GM18858 (cell line): ENCODE results near the gene LSP1.

ENCODE experiments used
- ATAC-seq: cut with Tn5 transposase; IDR thresholded peaks from one replicate; pipeline ENCODE4 v1.9.1; 2021; ENCODE audit not compliant: unreplicated experiment

Gene LSP1

DNA sequence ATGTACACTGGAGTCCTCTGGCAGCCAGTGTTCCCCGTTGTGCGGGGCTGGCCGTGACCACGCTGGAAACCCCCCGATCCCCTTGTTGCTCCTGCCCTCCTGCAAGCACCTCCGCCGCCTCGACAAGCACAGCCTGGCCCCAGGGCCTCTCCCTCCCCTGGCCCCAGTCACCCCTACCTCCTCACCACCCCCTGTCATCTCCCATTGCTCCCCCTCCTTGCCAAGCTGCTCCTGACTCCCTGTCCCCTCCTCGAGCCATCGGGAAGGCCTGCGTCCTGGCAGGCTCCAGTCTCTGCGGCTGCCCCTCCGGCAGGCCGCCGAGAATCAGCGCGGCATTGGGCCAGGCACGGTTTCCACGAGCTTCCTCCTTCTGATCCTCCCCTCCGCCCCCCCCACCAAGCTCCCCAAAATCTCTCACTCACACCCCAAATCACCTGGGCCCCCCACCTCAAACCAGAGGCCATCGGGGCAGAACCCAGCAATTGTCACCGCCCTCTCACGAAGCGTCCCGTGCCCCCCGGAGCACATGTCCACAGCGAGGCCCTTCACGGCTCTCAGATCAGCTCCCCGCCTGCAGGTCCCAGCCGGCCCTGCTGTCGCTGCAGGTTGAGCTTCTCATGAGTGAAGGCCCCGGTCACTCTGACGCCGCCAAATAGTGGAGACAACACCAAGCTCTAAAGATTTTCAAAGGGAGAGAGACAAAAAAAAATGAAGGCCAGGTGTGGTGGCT lies 5.7 kb upstream of the LSP1 start:
- no peak for ATAC-seq

DNA sequence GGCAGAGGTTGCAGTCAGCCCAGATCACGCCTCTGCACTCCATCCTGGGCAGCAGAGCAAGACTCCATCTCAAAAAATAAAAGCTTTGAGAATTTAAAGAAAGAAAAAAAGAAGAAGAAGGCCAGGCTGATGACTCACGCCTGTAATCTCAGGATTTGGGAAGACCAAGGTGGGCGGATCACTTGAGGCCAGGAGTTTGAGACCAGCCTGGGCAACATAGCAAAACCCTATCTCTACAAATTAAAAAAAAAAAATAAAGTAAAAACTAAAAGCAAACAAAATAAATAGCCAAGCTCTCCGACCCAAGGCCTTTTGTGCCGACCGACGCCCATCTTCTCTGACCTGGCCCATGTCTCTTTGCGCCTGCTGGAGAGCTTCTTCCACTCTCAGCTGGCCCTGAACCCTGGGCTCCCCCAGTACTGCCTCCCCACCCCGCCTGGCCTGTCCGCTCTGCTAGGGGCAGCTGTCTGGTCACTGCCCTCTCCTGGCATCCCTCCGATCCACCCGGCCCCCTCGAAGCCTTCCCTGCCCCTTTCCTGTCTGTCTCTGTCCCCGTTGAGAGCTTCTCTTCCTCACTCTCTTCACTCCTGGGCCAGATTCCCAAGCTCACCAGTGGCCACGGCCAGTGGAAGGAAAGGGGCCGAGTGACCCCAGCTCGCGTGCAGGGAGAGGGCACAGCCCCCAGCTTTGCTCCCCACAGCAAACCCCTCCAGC lies 4.8 kb upstream of the LSP1 start:
- no peak for ATAC-seq

DNA sequence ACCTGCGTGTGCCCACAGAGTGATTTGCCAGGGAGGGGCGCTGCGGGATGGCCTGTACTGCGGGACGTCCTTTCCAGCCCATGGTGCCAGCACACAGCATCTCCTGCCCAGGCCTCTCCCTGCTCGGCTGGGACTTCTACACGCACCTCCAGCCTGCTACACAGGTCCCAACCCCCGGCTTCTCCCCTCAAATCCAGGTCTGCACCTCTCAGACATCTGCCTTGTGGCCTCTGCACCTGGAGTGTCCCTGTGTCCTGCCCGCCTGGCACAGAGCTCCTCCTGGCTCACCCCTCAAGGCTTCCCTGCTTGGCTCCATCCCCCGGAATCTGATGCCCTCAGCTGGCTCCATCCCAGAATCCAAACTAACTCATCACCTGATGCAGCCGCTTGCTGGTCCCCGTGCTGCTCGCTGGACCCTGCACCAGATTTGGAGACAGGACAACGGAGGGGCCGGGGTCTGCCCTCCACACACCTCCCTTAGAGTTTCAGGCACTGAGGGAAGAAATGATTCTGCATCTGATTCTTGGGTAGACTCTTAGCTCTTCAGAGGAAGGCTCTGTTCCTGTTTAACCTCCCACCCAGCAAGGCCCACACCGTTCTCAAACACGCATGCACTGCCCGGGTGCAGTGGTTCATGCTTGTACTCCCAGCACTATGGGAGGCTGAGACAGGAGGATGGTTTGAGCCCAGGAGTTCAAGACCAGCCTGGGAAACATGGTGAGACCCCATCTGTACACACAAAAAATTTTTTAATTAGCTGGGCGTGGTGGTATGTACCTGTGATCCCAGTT lies 4.0 kb upstream of the LSP1 start:
- ATAC-seq: no peak

DNA sequence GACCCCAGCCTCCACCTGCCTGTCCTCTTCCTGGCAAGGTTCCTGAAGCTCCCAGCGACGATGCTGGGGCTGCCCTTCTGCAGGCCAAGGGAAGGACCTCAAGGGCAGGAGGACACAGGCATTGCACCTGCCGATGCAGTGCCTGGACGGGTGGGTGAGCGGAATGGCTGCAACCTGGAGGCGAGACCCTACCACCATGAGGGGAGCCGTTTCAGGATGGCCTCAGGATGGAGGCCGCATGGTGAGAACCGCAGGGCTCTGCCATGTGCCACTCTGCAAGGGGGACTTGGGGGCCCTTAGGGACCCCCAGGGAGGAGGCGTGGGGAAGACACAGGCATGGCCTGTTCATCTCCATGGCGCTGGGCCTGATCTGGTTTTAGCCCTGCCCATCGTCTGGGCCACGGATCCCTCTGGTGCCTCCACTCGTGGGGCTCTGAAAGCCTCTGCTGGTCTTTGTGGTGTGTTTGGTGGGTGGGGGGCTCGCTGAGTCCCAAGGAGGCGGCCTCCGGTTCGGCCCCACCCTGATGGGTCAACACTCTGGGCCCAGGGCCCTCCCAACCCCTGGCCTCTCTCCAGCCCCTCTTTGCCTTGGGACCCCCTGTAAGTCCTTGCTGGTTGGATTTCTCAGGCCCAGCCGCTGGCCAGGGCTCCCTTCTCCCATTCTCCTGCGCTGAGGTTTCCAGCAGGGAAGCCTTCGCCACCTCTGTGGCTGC lies 1.3 kb upstream of the LSP1 start:
- no peak for ATAC-seq

DNA sequence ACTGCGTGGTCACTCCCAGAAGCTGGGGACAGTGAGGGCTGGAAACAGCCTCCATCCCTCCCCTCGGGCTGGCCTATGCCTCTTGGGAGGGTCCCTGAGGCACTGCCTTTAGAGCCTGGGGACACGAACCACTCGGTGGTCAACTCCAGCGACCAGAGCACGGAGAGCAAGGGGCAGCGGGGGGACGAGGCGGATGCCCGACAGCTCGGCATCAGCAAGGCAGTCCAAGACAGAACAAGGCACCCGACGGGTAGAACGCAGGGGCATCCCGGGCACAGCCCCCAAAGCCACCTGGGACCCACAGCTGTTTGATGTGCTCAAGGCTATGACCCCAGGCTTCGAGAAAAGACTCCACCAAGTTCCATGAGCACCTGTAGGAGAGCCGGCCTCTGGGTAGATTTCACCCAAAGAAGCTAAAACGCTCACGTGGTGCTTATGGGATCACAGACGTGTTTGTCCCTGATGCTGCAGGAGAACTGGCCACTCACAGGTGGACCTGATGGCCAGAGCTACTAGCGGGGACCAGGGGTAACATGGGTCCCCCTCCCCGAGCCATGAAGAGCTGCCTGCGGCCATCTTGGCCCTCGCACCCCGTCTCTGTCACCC lies 510 bp upstream of the LSP1 start:
- ATAC-seq: no peak

DNA sequence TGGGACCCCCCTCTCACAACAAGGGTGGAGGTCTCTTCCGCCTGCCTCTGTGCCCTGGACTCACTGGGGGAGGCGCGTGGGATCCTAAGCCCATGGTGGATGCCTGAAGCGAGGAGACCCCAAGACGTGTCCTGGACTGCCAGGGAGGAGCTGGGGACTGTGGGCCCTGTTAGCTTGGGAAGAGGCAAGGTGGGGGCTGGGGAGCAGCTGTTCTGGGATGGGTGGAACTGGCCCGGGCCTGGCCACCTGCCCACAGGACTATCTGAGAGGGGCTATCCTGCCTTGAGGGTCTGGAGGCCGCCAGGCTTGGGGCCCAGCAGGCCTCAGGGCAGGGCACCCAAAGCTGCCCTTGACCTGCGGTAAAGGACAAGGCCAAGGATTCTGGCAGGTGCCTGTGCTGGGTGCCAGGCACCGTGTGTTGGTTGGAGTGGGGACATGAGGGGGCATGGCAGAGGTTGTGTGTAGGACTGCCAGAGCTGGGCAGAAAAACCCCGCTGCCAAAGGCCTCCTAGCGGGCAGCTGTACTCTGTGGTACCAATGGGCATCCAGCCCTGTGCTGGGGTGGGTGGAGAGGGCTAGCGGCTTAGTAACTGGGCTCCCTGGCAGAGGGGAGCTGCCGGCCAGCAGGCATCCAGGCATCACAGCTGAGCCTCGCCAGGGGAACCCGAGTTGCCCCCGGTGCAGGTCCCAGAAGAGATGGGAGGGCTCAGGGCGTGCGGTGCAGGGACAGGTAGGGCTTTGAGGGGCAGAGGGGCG lies 670 bp downstream of the LSP1 start:
- ATAC-seq: no peak

DNA sequence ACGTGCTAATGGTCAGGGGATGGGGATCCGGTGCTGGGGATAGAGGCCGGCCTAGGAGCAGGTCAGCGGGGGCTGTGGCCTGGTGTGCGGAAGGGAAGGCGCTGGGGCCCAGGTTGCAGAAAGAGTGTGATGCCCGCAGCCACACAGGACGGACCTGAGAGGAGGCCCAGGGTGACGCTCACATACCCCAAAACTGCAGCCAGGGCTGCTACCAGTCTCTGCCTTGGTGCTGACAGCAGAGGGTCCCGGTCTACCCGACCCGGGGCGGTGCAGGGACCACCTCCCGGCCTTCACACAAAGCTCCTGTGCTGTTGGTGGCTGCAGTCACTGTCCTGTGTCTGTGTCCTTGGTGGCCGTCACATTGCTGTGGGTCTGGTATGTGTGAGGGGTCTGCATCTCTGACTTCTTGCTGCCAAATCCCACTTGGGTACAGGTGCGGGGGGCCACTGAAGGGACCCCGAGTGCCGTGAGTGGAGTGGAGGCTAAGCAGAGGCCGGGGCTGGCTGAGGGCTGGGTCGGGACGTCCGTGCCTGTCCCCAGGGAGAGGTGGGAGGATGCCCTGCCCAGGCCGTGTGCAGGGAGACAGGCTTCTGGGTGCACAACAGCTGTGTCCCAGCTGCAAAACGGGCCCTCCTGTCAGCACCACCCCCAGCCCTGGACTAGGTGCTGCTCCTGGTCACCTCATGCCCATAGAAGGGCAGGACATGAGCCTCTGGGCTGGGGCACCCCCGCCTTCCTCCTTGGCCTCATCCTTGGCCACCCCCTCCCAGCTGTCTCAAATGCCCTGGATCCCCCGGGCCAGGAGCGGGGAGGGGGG lies 1.5 kb downstream of the LSP1 start:
- ATAC-seq: no peak

DNA sequence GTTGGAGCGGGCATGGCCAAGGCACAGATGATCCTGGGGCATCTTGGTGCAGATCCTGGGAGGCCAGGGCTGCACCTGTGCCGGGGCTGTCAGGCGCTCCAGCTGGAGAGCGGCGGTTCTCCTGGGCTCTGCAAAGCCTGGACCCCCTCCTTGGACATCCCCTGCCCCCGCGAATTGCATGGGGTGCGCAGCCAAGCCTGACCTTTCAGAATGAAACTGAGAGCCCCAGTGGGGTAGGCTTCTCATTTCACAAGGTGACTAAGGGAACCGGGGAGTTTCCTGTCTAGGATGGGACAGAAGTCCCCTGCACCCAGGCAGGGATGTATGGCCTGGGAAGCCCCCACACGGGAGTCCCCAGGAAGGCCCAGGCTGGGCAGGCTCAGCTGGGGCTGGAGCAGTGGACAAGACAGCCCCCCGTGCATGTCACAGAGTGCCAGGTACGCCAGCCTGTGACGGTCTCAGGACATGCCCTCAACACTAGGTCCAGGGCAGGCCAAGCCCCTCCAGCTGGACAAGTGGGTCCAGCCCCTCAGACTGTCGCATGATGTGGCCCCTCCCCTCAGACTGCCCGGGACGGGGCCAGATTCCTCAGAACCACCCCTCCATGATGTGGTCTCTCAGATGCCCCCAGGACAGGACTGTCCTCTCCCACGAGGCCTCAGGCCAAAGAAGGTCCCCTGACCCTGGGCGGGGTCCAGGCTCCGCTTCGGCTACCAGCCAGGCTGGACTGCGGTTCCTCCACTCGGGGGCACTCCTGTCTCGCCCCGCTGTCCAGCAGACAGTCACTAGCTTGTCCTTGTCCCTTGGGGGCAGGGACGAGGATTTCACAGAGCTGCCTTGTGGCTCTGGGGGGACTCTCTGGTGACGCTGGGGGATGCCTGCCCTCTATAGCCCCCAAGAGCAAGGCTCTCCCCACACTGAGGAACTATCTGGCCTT lies 2.3 kb downstream of the LSP1 start:
- peak; percentile 30 for ATAC-seq

DNA sequence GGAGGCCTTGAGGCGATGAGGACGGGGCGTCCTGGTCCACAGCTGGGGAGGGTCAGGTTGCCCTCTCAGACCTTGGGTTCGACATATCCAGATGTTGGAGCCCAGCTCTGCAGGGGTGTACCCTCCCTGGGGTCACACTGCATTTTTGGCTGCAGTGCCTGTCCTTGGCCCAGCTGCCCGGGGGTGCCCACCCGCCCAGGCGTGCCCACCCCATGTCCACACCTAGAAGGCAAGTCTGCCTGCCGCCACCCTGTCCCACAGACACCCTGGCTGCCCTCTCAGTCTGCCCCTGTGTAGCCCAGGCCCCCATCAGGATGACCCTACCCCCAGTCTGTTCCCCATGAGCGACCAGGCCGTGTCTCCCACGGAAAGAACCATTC lies 3.0 kb downstream of the LSP1 start:
- ATAC-seq: no peak

DNA sequence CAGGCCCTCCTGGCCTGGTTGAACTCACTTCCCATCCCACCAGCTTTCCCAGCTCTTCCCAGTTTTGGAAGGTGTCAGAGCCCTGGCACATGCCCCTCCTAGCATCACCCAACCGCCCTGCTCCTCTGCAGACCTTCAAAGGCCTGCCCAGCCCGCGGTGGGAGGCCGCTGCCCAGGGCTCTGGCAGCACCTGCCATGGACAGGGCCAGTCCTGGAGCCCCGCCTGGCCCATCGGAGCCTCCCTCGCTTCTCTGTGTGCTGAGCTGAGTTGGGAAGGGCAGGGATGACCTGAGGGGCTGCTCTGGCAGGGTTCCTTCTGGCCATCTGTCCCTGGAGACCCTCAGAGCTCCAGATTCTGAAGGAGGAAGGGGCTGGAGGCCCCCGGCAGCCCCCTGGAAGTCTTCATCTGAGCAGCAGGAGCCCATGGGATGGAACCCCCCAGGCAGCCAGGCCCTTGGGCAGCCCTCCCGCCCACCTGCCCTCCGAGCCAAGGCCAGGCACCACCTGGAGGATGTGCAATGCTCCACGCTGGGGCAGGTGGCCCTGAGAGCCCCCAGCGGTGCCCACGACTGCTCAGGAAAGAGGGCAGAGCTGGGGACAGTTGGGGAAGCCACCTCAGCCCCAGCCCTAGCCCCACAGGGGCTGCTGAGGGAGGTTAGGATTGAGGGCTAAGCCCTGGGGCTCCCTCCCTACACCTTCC lies 3.6 kb downstream of the LSP1 start:
- no peak for ATAC-seq

DNA sequence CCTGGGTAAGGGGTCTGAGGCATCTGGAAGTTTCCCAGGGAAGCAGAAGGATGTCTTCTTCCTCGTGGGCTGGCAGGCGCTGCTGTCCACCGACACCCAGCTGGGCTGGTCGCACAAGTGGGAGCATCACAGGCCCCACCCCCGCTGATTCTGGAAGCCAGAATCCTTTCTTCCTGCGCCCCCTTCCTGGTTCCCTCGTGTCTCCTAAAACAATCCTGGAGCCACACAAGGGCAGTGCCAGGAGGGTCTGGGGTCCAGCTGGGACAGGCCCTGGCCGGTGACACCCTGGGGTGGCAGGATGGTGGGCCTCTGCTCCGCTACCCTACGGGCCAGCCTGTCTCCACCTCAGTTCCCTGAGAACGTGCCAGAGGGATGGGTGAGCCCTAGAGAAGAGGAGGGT lies 4.2 kb downstream of the LSP1 start:
- ATAC-seq: no peak

DNA sequence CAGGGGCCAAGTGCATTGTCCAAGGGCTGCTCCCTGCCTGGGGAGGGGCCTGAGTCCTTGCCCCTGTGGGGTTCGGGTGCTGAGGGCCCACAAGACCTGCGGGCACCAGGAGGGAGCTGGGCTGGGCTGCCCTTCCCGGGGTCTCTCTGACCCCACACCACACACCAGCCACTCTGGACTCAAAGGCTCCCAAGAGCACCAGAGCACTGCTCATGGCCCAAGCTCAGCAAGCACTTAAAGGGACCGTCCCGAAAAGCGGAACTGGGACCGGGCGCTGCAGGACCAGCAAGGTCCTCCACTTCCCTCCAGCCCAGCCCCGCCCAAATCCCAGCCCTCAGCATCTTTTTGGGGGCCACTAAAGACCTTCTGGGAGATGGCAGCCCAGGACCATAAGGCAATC lies 5.3 kb downstream of the LSP1 start:
- no peak for ATAC-seq

DNA sequence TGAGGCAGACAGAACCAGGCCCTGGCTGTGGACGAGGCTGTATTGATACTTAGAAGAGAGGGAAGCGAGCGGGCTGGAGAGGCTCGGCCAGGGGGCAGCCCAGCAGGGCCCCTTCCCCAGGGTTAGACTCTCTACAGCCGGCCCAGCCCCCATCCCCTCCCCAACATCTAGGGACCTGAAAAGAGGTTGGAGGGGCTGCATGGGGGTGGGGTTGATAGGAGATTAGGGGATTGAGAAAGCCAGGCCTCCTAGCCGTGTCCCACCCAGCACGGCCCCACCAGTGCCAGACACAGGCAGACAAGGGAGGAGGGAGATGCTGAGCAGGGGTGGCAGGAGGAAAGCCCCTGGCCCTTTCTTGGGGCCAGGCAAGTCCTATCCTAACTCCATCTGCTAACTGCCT lies 5.7 kb downstream of the LSP1 start:
- no peak for ATAC-seq

DNA sequence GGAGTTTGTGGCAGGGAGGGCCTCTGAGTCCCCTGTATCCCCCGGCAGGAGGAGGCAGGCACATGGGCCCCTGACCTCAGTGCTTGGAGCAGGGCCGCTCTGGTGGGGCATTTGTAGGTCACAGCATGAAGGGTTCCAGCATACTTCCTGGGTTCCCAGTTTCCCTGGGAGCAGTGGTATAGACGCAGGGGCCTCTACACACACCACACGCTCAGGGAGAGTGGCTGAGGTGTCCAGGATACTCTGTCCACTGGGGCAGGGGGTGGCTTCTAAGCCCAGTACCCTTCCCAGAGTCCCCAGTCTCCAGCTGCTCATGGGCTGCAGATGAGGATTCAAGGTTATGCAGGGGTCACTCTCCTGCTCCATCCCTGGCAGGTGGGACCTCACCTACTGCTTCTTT lies 6.1 kb downstream of the LSP1 start:
- ATAC-seq: no peak

DNA sequence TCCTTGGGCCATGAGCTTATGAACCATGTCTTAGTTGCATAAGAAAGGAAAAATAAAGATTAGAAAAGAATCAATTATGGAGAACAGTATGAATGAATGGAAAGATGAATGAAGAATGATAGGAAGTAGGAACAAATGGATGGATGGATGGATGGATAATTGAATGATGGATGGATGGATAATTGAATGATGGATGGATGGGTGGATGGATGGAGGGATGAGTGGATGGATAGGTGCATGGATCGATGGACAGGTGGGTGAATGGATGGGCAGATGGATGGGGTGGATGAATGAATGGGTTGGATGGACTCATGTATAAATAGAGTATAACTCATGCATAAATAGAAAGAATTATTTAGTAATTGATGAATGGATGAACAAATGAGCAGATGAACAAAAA lies 7.2 kb downstream of the LSP1 start:
- ATAC-seq: no peak

DNA sequence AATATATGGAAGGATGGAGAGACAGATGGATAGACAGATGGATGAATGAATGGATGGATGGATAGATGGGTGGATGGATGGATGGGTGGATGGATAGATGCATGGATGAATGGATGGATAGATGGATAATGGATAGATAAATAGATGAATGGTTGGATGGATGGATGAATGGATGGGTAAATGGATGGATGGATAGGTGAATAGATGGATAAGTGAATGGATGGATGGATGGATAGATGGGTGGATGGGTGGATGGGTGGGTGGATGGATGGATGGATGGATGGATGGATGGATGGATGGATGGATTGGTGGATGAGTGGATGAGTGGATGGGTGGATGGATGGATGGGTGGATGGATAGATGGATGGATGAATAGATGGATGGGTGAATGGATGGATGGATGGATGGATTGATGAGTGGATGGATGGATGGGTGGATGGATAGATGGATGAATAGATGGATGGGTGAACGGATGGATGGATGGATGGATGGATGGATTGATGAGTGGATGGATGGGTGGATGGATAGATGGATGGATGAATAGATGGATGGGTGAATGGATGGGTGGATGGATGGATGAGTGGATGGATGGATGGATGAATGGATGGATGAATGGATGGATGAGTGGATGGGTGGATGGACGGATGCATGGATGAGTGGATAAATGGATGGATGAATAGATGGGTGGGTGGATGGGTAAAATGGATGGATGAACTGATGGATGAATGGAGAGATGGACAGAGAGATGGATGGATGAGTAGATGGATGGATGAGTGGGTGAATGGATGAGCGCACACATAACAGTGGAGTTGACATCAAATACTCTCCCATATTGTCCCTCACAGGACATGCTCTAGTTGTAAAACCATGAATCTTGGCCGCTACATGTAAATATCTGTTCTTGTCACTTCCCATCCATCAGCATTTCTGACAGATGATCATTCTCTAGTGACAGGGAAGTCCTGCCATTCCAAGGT lies 8.8 kb downstream of the LSP1 start:
- no peak for ATAC-seq
